DMS53 treated with DMSO at 0.1 percent for 48 hours (cell line): ENCODE data around the gene HOXB7.

Experiments
- DNase-seq: peaks from one replicate; lab custom pipeline; 2025; ENCODE audit not compliant: unreplicated experiment; lab: John Stamatoyannopoulos, UW

HOXB7 gene

GRCh38 chr17:48610282-48611211 is at the start of gene HOXB7:
TSS of gene HOXB7 (minus strand) at chr17:48611017. CDS start at chr17:48610918, 99 bp downstream.
- no peak for DNase-seq

DNA sequence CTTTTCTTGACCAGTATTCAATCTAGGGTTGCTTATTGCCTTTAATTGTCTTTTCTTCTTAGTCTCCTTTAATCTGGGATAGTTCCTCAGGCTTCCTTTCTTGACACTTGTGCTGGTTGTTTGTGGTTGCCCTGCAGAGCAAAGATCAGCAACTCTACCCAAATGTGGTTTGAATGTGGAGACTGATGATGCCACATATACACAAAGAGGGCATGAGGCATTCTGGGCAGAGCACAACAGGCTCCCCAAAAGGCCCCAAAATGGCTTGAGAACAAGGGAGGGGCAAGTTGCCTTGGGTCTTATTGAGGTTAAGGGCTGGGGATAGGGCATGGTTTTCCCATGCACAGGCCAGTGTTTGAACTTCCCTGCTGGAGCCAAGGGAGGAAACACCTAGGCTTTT is 45.1 kb upstream of the HOXB7 start:
- no peak for DNase-seq

DNA sequence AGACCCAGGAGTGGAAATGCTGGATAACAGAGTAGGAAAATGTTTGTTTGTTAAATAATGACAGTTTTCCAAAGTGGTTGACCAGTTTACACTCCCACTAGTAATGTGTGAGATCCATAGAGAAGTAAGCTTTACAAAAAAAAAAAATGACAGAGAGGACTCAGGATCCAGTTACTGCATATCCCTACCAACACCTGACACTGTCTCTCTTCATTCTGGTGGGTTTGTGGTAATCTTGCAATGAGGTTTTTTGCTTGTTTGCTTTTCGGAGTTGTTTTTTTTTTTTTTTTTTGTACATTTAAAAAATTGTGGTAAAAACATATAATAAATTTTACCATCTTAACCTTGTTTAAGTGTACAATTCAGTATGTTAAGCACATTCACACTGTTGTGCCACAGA is 38.9 kb upstream of the HOXB7 start:
- no peak for DNase-seq

- DNase-seq, result no peak
Observed at GRCh38 chr17:48647963-48648245, 37.1 kb upstream of the HOXB7 start.

DNA sequence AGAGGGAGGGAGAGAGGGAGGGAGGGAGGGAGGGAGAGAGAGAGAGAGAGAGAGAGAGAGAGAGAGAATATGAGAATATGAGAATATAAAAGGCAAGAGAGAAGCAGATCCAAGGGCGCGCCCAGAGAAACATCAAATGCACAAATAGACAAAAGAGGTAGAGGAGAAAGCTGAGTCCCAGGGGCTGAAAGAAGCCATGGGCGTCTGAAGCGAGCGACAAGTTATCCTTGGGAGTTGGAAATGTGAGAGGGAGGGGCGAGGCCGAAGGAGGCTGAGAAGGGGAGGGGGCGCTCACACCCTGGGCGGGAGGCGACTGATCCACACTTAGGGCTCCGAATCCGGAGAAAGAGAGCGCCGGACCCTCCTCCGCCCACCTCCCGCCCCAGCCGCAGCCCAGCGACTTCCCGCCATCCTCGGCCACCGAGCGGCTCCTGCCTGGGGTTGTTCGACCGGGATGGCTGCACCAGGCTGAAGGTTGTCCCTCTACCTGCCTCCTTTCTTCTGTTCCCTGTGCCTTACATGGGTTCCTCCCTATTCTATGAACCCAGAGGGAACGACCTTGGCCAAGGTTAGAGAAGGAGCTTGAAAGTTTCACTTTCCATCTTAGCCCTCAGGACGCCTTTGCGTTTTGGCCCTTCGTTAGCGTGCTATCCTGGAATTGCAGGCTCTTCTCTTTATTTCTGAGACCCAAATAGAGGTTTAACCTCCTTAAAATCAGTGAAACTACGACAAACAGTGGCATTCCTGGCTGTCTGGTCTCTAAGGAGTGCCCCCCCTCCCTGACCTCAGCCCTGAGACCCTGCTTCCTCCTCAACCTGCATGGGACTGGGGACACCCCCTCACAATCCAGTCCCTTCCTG is 36.5 kb upstream of the HOXB7 start:
- no peak for DNase-seq

- DNase-seq, result no peak
Observed at GRCh38 chr17:48646183-48647102, 35.6 kb upstream of the HOXB7 start.

- DNase-seq, result no peak
Observed at GRCh38 chr17:48645639-48646182, 34.9 kb upstream of the HOXB7 start.

DNA sequence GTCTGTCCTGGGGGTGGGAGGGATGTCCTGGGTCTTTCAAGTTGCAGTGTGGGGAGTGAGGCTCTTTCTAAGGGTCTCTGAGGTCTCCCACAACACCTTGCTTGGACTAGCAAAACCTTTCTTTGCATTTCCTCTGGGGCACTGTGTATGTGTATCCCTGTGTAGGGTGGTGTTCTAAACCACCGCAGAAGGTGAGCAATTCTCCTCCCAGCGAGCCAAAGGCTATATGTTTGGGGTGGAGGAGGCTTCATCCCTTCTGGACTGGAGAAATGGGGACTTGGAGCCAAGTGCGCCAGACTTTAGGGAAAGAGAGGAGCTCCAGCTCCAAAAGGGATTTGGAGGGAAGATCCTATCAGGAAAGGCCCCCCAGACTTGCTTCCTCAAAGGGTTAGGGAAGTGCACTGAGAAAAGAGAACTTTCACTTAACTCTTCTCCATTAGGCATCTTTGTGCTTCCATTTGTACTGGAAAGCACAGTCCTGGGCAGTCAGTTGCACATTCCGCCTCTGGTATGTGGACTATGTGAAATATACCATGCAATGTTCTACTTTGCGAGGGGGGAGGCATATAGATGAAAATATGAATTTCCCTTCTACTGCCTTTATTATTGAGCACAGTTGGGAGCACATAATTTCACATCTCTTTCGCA is 34.2 kb upstream of the HOXB7 start:
- DNase-seq, result no peak

GRCh38 chr17:48644159-48644558 is 33.3 kb upstream of the HOXB7 start:
- DNase-seq, result no peak

DNA sequence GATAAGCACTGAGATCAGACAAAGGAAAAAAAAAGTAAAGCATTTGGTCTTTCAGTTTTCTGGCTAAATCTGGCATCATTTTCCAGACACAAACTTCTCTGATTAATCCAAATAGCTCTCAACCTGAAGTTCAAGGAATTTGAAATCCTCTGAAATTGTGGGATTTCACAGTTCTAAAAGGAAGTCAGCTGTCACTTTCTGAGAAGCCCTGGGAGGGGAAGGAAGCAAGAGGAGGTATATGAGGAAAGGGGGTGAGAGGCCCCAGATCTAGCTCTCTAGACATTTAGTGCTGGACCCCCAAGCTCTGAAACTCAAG is 32.8 kb upstream of the HOXB7 start:
- DNase-seq, result no peak

- no peak for DNase-seq
Observed at GRCh38 chr17:48642843-48643696, 32.3 kb upstream of the HOXB7 start.

GRCh38 chr17:48642059-48642842 is 31.4 kb upstream of the HOXB7 start:
- no peak for DNase-seq

DNA sequence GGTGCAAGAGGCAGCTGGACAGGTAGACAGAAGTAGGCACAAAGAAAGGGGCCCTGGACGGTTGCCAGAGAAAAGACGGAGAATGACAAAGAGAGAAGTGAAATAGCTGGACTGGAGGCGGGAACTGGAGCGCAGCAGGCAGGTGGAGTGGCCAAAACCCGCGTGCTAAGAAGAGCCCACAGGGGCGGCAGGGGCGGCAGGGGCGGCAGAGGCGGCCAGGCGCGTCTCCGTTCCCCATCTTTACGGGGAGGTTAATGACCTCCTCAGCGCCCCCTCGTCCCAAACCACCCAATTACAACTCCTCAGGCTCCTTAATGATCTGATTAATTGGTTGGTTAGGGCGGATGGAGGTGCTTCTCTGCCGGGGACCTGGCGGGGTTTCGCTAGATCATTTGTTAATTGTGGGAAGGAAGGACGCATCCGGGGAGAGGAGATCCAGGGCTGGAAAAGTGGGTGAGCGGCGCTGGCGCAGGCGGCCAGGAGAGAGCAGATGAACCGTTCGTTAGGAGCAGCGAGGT is 30.8 kb upstream of the HOXB7 start:
- DNase-seq, result no peak

GRCh38 chr17:48640858-48641180 is 30.0 kb upstream of the HOXB7 start:
- no peak for DNase-seq

- DNase-seq, result no peak
Observed at GRCh38 chr17:48639982-48640857, 29.4 kb upstream of the HOXB7 start.

- no peak for DNase-seq
Observed at GRCh38 chr17:48639136-48639535, 28.3 kb upstream of the HOXB7 start.

DNA sequence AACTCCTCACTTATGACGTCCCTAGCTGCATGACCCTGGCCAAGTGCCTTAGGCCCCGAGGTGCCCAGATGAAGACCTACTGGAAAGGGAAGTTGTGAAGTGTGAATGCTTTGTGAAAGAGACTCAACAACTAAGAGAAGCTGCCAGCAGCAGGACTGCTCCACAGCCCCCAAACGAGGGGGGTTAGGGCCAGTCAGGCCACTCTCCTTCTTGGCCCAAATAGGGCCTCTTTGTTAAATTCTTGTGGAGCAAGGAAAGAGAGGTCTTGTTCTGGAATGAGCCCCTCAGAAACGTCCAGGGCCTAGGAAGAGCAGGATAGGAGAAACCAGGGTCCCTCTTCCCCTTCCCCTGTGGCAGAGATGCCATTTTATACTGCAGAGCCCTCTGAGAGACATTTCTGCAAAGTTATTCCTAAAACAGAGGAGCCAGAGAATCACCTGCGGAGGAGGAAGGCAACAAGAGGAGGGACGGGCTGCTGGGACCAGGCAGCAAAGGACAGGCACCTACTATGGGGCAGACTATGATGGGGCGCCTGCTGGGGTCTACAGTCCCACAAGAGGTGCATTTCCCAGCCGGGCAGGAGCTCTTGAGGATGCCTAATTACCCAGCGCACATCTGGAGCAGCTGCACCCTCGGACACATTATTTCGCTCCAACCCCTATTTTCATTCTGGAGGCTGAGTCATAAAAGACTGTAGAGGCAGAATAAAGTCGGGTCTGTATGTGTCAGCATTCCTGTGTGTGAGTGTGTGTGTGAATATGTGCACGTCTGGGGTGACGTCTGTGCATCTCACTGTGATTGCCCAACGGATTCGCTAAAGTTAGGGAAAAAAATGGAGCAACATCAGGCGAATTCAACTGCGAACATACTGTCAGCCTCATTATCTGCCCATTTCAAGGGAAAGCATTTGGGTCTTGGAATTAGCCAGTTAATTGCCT is 26.8 kb upstream of the HOXB7 start:
- DNase-seq, result no peak
